GM18907 (cell line): ENCODE data around the gene PLOD2.

Experiments
- ATAC-seq: cut with Tn5 transposase; IDR thresholded peaks from one replicate; pipeline ENCODE4 v1.9.1; 2021; ENCODE audit warnings: mild to moderate bottlenecking, moderate library complexity; ENCODE audit not compliant: unreplicated experiment

The PLOD2 gene

DNA sequence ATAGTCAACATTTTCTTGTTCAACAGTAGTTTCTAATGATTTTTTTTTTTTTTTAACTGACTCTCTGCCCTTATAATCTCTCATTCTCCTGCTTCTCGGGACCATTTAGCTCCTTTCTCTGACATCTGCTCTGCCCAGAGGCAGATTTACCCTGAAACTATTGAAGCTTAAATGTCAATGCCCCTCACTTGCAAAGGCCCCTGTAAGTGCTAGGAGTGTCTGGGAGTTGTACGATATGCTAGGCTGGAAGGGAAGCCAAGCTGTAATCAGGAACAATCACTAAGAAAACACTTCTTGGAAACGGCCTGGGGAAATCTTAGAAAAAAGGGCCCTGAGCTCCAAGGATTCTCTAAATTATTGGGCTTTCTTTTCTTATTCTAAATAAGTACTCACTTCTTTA lies 5.8 kb upstream of the PLOD2 start:
- no peak for ATAC-seq

DNA sequence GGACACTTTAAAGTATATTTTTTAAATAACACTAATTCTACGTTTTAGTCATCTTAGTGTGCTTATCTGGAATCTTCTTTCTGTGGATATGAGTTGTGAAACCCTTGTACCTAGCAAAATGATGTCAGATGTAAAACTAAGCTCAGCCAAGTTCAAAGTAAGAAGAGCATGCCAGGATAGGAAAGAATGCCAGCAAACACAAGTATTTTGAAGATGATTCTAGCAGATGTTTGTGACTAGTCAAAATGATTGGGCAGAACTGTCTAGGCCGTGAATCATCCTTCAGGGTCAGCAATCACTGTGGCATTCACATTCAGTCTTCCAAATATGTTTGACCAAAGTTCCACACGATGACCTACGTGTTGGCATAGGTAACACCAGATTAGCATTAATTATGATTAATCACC lies 5.4 kb upstream of the PLOD2 start:
- ATAC-seq, result no peak

- ATAC-seq, result no peak
Observed at GRCh38 chr3:146165877-146166276, 4.9 kb upstream of the PLOD2 start.

- no peak for ATAC-seq
Observed at GRCh38 chr3:146164971-146165769, 4.2 kb upstream of the PLOD2 start.

- no peak for ATAC-seq
Observed at GRCh38 chr3:146164506-146164905, 3.5 kb upstream of the PLOD2 start.

- no peak for ATAC-seq
Observed at GRCh38 chr3:146164071-146164470, 3.1 kb upstream of the PLOD2 start.

GRCh38 chr3:146163584-146163983 lies 2.6 kb upstream of the PLOD2 start:
- ATAC-seq, result no peak

DNA sequence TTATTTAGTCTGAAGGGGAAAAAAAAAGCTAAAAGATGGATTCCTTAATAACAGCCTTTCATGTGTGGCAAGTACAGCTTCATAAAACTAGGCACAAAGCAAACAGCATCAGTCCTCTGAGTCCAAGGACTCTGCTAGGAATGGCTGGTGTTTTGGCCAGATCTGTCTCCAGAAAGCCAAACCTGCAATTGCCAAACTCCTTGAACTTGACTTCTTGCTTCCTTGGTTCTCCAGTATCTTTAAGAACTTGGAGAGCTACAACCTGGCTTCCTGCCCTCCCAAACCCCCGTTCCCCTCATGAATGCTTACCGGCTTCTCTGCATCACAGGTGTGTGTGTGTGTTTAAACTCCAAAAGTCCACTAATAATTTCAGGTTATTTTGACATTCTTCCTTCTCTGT lies 1.6 kb upstream of the PLOD2 start:
- ATAC-seq, result no peak

DNA sequence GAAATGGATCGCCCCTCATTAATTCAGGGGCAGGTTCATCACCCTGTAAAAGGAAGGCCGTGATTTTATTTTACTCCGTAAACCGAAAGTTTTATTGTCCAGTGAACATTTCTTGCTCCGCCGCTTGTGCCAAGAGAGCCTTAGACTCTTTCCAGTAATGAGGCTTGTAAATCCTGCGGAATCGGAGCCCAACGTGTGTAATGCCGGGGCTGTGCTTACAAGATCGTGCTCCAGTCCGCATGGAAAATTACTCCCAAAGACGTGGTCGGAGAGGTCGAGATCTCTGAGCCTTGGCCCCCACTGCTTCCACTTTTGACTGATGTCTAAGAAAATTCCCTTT lies 649 bp upstream of the PLOD2 start:
- no peak for ATAC-seq

DNA sequence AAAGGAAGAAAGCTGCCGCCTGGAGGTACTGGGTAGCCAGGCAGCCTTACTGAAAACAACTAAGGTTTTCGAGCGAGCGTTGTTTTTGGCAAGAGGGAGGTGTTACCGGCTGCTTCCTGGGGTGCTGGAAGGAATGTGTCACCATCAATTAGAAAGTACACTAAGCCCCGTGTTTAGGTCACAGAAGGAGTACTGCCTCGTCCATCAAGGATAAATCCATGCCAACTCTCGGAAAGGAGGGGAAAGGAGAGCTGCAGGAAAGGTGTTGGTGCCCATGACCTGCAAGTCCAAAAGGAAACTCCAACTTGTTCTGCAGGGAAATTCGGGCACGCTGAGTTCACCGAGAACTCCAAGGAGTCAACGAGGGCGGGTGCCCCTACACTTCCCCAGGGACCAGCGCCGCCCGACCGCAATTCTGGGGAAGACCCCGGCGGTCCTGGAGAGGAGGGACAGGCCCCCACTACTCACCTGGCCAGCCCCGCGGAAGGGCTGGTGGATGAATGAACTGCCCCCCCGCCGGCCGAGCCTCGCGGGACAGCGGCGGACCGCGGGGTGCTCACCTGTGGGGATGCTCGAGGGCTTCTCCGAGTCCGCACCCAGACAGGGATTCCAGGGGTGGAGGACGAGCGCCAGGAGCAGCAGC lies 542 bp downstream of the PLOD2 start:
- peak; percentile 37 for ATAC-seq

DNA sequence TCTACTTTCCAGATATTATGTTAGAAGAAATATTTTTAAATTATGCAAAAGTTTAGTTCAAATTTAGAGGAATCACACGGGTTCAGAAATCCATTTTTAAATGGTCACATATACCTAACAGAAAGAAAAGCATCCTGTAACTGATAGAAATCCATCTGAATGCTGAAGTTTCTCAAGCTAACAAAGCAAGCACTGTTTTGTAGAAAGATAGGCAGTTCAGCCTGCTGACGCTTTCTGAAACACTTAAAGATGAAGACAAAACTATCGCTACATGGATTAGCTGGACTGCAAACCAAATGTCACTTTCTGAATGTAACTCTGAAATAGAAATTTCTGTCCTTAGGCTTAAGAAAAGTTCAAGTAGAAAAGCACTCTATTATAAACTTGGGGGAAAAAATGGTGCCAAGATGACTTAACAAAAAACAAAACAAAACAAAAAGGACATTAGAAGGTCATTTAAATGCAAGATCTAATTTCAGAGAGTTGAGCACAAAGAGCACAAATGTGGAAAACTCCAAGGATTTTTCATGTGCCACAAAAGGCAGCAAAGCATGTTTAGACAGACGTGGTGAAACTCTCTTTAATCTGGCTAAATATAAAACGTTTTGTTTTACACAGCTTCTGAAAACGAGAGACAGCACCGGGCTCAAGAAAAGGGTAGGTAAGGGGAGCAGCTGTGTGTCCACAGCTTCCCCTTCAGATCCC lies 1.2 kb downstream of the PLOD2 start:
- ATAC-seq, result no peak

DNA sequence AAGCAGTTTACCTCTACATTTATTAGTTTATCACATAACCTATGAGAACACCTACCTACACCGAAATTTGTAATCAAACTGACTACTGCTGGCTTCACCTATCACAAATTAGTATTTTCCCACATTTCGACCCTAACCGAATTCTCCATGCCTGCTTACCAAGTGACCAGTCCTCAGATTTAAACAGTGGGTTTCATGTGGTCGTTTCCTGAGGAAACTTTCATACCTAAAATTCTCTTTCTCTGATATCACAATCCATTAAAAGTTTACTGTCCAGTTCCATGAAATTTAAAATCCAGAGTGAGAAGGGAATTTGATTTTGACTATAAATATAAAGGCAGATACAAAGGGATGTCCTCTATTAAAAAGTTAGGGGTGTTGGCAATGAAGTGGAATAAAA lies 1.9 kb downstream of the PLOD2 start:
- no peak for ATAC-seq

GRCh38 chr3:146157325-146158060 lies 3.5 kb downstream of the PLOD2 start:
- no peak for ATAC-seq

DNA sequence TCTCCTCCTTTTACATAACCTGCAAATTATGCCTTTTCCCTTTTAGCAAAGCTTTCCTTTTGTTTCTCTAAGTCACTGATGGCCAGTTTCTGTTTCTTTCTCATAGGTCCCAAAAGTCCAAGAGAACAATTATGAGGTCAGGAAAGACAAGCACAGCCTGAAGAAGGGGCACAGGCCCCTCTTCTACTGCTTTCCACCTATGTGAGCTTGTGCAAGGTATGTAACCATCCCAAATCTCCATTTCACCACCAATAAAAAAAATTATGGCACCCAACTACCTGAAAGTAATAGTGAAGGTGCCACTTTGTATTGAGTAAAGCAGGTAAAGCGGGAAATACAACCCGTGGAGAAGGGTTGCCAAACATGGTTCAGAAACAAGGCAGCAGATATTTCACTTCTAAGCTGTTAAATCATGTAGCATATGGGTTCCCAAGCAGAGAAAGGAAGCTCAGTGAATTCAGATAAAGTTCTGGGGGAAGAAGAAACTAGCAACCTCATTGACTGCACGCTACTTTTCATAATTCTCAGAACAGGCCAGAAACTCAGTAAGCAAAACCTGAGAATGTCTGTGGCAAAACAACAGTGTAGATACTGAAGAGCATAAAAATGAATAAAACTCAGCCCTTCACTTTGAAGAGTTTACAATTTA lies 4.2 kb downstream of the PLOD2 start:
- ATAC-seq, result no peak

- no peak for ATAC-seq
Observed at GRCh38 chr3:146156095-146156494, 4.9 kb downstream of the PLOD2 start.

DNA sequence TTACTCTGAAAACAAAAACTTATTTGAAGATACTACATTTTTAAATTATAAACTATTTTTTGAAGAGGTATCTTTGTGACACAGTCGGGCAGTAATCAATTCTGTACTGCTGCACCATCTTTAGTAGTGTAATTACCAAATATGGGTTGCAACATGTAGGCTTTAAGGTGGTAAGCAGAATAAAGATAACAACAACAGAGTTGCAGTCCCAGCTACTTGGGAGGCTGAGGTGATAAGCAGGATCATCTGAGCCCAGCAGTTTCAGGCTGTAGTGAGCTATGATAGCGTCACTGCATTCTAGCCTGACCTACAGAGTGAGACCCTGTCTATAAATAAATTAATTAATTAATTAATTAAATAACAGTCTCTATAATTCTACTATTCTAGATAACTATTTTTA lies 6.0 kb downstream of the PLOD2 start:
- no peak for ATAC-seq

GRCh38 chr3:146154316-146154715 lies 6.7 kb downstream of the PLOD2 start:
- ATAC-seq, result no peak

DNA sequence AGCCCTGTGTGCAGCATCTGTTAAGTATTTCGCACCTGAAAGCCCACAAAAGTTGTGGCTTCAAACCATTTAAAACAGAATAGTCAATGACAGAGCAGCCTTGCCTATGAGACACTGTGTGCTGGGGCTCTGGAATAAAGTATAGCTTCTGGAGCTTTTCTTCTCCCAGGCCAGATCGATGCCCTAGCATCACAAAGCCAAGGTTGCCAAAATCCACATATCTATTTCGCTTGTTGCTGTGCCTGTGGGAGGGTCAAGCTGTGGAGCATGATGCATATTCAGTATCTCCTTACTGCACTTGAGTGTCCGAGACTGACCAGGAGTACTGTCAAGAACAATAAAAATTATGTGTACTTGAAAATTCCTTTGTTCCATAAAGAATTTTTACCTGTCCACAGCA lies 7.6 kb downstream of the PLOD2 start:
- no peak for ATAC-seq

- ATAC-seq, result no peak
Observed at GRCh38 chr3:146152834-146153233, 8.2 kb downstream of the PLOD2 start.

- ATAC-seq, result no peak
Observed at GRCh38 chr3:146148468-146148931, 12.5 kb downstream of the PLOD2 start.

- no peak for ATAC-seq
Observed at GRCh38 chr3:146145642-146146041, 15.3 kb downstream of the PLOD2 start.
